ENCODE measurements around the gene TMEM30A. TPM values are rescaled to one million over a fixed set of nuclear protein-coding genes. Genes with fewer than 3 reads are reported as not detected.

Gene TMEM30A
- total RNA-seq, 1 donor, result 126 TPM

DNA sequence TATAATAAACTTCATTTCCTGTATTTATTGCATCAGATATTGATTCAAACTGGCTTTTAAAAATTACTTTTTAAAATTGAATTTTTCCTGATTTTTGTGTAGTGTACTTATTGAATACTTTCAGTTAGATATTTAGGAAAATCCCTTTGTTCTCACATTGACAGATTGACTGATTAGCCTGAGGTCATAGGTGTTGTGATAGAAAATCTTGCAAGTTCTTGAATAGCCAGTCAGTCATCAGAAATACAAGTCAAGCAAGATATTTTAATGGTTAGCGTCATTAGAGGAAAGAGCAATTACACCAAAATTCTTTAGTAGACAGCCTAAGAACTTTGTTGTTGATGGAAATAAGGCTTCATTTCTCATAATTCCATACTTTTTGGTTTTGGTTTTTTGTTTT, 3.4 kb upstream of the TMEM30A start:
- Histone ChIP-seq H3K27ac (ENCODE audit: low read depth, low read length) (no peak overlapping the region), H3K9me3 (ENCODE audit: low read depth, low read length) (no peaks in the 10 kb centered on the region), H2AFZ (ENCODE audit: low read length) (no peak overlapping the region), H3K4me2 (ENCODE audit: insufficient read depth, low read length) (no peak overlapping the region), H4K20me1 (ENCODE audit: insufficient read depth, low read length) (peaks cover 8% of the 10 kb centered on the region), H3K4me1 (ENCODE audit: insufficient read depth, low read length) (peaks cover 9% of the 10 kb centered on the region), H3K27me3 (ENCODE audit: insufficient read depth, low read length) (no peaks in the 10 kb centered on the region), H3K4me3 (ENCODE audit: insufficient read depth, low read length) (no peak overlapping the region), H3K36me3 (ENCODE audit: insufficient read depth, low read length) (no peaks in the 10 kb centered on the region), H3K79me2 (ENCODE audit: insufficient read depth, low read length) (peaks cover 22% of the 10 kb centered on the region)
- DNase-seq (ENCODE audit: insufficient read length, low spot score, missing footprints), result no peak
- TF ChIP-seq, protein P1, sequence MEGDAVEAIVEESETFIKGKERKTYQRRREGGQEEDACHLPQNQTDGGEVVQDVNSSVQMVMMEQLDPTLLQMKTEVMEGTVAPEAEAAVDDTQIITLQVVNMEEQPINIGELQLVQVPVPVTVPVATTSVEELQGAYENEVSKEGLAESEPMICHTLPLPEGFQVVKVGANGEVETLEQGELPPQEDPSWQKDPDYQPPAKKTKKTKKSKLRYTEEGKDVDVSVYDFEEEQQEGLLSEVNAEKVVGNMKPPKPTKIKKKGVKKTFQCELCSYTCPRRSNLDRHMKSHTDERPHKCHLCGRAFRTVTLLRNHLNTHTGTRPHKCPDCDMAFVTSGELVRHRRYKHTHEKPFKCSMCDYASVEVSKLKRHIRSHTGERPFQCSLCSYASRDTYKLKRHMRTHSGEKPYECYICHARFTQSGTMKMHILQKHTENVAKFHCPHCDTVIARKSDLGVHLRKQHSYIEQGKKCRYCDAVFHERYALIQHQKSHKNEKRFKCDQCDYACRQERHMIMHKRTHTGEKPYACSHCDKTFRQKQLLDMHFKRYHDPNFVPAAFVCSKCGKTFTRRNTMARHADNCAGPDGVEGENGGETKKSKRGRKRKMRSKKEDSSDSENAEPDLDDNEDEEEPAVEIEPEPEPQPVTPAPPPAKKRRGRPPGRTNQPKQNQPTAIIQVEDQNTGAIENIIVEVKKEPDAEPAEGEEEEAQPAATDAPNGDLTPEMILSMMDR (IDR thresholded peaks at IDR 0.05; ENCODE audit: extremely low read depth, low read depth, low read length), result no peak

DNA sequence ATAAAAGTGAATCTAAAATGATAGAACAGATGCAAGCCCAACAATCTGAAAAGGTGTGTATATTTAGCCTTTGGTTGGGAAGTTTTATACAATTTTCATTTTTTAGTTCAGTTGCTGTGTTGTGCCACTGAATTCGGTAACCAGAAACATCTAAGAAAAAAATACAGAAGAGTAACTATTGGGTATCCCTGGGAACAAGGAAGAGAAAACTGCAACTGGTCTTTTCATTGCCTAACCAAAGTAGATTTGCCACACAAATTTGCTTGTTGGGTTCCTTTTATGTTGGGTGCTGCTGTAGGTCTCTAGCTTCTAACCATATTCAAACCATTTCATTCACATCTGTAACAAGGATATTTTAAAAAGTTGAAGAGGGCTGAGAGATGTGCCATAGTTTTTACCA, 2.8 kb upstream of the TMEM30A start:
- Histone ChIP-seq H3K4me1 (ENCODE audit: insufficient read depth, low read length) (peaks cover 15% of the 10 kb centered on the region), H3K4me3 (ENCODE audit: insufficient read depth, low read length) (no peak overlapping the region), H2AFZ (ENCODE audit: low read length) (no peak overlapping the region), H3K27me3 (ENCODE audit: insufficient read depth, low read length) (no peaks in the 10 kb centered on the region), H4K20me1 (ENCODE audit: insufficient read depth, low read length) (peaks cover 14% of the 10 kb centered on the region), H3K9me3 (ENCODE audit: low read depth, low read length) (no peaks in the 10 kb centered on the region), H3K27ac (ENCODE audit: low read depth, low read length) (no peak overlapping the region), H3K79me2 (ENCODE audit: insufficient read depth, low read length) (peaks cover 28% of the 10 kb centered on the region), H3K4me2 (ENCODE audit: insufficient read depth, low read length) (no peak overlapping the region), H3K36me3 (ENCODE audit: insufficient read depth, low read length) (no peaks in the 10 kb centered on the region)
- no peak for DNase-seq (ENCODE audit: insufficient read length, low spot score, missing footprints)
- TF ChIP-seq, protein P1 (IDR thresholded peaks at IDR 0.05; ENCODE audit: extremely low read depth, low read depth, low read length), result no peak

DNA sequence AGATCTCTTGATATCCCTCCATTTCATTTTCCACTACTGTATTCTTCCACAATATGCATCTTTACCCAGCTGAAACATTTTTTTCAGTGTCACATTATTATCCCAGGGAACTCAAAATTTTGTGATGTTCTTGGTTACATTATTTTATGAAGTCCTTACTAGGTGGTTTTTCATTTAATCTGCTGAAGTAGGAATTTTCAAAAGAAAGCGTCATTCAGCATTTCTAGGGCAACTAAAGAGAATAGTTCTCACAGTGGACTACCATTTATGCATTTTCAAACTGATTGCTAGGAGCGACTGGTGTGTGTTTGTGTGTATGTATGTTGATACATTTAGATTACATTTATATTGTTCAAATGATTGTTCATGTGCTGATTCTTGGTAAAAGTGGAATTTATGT, 2.4 kb upstream of the TMEM30A start:
- no peaks in the 10 kb centered on the region for H3K27me3 ChIP-seq (ENCODE audit: insufficient read depth, low read length)
- peaks cover 16% of the 10 kb centered on the region for H4K20me1 ChIP-seq (ENCODE audit: insufficient read depth, low read length)
- no peak overlapping the region for H3K27ac ChIP-seq (ENCODE audit: low read depth, low read length)
- no peaks in the 10 kb centered on the region for H3K36me3 ChIP-seq (ENCODE audit: insufficient read depth, low read length)
- DNase-seq (ENCODE audit: insufficient read length, low spot score, missing footprints), result no peak
- TF ChIP-seq, protein P1 (IDR thresholded peaks at IDR 0.05; ENCODE audit: extremely low read depth, low read depth, low read length), result no peak
- H3K4me2 ChIP-seq (ENCODE audit: insufficient read depth, low read length), result no peak overlapping the region
- peaks cover 17% of the 10 kb centered on the region for H3K4me1 ChIP-seq (ENCODE audit: insufficient read depth, low read length)
- peaks cover 33% of the 10 kb centered on the region for H3K79me2 ChIP-seq (ENCODE audit: insufficient read depth, low read length)
- no peaks in the 10 kb centered on the region for H3K9me3 ChIP-seq (ENCODE audit: low read depth, low read length)
- no peak overlapping the region for H3K4me3 ChIP-seq (ENCODE audit: insufficient read depth, low read length)
- no peak overlapping the region for H2AFZ ChIP-seq (ENCODE audit: low read length)

DNA sequence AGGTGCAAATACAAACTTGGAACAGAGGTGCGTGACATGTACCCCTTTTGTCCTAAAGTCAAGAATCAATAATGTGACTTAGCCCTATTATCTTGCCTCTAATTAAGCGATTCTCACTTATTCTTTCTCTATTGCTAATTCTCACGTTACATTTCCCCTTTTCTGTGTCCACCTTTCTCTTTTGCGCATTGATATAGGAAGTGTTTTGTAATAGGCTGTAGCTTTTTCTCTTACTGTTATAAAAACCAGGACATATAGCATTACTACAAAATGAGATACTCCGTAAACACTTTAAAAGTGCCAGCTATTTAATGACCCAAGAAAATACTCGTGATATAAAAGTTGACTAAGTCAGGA, 669 bp upstream of the TMEM30A start:
- TF ChIP-seq, protein P1 (IDR thresholded peaks at IDR 0.05; ENCODE audit: extremely low read depth, low read depth, low read length), result no peak
- peak overlapping the region; percentile 93 for H2AFZ ChIP-seq (ENCODE audit: low read length)
- peak; percentile 58 for DNase-seq (ENCODE audit: insufficient read length, low spot score, missing footprints)
- H3K4me1 ChIP-seq (ENCODE audit: insufficient read depth, low read length), result peaks cover 28% of the 10 kb centered on the region
- peak overlapping the region; percentile 99 for H3K4me3 ChIP-seq (ENCODE audit: insufficient read depth, low read length)
- peak overlapping the region; percentile 92 for H3K27ac ChIP-seq (ENCODE audit: low read depth, low read length)
- peak overlapping the region; percentile 93 for H3K4me2 ChIP-seq (ENCODE audit: insufficient read depth, low read length)
- peaks cover 28% of the 10 kb centered on the region for H4K20me1 ChIP-seq (ENCODE audit: insufficient read depth, low read length)
- peaks cover 50% of the 10 kb centered on the region for H3K79me2 ChIP-seq (ENCODE audit: insufficient read depth, low read length)
- no peaks in the 10 kb centered on the region for H3K9me3 ChIP-seq (ENCODE audit: low read depth, low read length)
- H3K36me3 ChIP-seq (ENCODE audit: insufficient read depth, low read length), result no peaks in the 10 kb centered on the region
- no peaks in the 10 kb centered on the region for H3K27me3 ChIP-seq (ENCODE audit: insufficient read depth, low read length)

Measured in osteoblast (primary cell).